Hematopoietic multipotent progenitor cell treated with erythropoietin and hydrocortisone succinate and interleukin-3 and kit ligand, for 8 days (in vitro differentiated cells): ENCODE results near the gene ETFA.
"Not testable (repeated sequence)": the region's sequence is repeated elsewhere in the genome, so short reads cannot be mapped to it uniquely, and the experiment has no call there.

Experiments used
- DNase-seq: peaks from one replicate; pipeline ENCODE4 v3.0.0-alpha.2; 2015

ETFA gene

GRCh38 chr15:76267077-76267476, 44.2 kb downstream of the ETFA start:
- DNase-seq = no peak

- not testable (repeated sequence) for DNase-seq
These were observed 45.5 kb downstream of the ETFA start for GRCh38 chr15:76265769-76266168.

GRCh38 chr15:76260246-76260938, 50.9 kb downstream of the ETFA start:
- no peak for DNase-seq

GRCh38 chr15:76259392-76259791, 51.9 kb downstream of the ETFA start:
- DNase-seq = no peak

GRCh38 chr15:76258460-76258859, 52.8 kb downstream of the ETFA start:
- no peak for DNase-seq

- DNase-seq = no peak
These were observed 57.4 kb downstream of the ETFA start for GRCh38 chr15:76253691-76254473.

- DNase-seq = no peak
These were observed 59.0 kb downstream of the ETFA start for GRCh38 chr15:76252249-76252648.

GRCh38 chr15:76251717-76252116, 59.6 kb downstream of the ETFA start:
- DNase-seq = no peak

- no peak for DNase-seq
These were observed 66.1 kb downstream of the ETFA start for GRCh38 chr15:76245072-76245610.

- no peak for DNase-seq
These were observed 71.5 kb downstream of the ETFA start for GRCh38 chr15:76239786-76240185.

GRCh38 chr15:76236350-76236749, 74.9 kb downstream of the ETFA start:
- no peak for DNase-seq

- DNase-seq = peak; percentile 65
These were observed 76.0 kb downstream of the ETFA start for GRCh38 chr15:76235186-76235826.

- no peak for DNase-seq
These were observed 76.9 kb downstream of the ETFA start for GRCh38 chr15:76234337-76234889.

- DNase-seq = no peak
These were observed 77.3 kb downstream of the ETFA start for GRCh38 chr15:76233921-76234320.

GRCh38 chr15:76229266-76229665, 82.0 kb downstream of the ETFA start:
- no peak for DNase-seq

GRCh38 chr15:76223521-76223920, 87.7 kb downstream of the ETFA start:
- DNase-seq = no peak

GRCh38 chr15:76222159-76222558, 89.1 kb downstream of the ETFA start:
- DNase-seq = no peak

- DNase-seq = no peak
These were observed 90.0 kb downstream of the ETFA start for GRCh38 chr15:76221085-76221767.

GRCh38 chr15:76217882-76218217, 93.4 kb downstream of the ETFA start:
- DNase-seq = no peak

GRCh38 chr15:76217029-76217881, 94.0 kb downstream of the ETFA start:
- DNase-seq = no peak

GRCh38 chr15:76215634-76216033, 95.6 kb downstream of the ETFA start:
- DNase-seq = no peak

GRCh38 chr15:76209942-76210341, 101.3 kb downstream of the ETFA start:
- DNase-seq = peak; percentile 41
